Stimulated activated CD8-positive, alpha-beta memory T cell treated with anti-CD3 and anti-CD28 coated beads, Interleukin-15, amount 100 ng/mL, for 4 hours (primary cell): Measurements from ENCODE around the gene PYURF.

Experiments used
- DNase-seq, 2 donors: peaks; one replicate each; pipeline ENCODE4 v3.0.0-alpha.2; 2020; ENCODE audit warnings: low read depth in 2 of 2

PYURF gene

DNA sequence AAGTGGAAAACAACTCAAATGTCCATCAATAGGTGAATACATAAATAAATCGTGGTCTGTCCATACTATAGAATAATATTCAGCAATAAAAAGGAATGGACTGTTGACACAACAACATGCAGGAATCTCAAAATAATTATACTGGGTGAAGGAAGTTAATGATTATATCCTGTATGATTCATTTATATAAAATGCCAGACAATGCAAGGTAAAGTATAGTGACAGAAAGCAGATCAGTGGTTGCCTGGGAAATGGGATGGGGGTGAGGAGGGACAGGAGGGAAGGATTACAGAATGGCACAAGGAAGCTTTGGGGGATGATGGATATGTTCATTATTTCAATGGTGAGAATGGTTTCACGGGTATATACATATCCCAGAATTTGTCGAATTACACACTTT is 12.3 kb downstream of the PYURF start:
- no peak for DNase-seq

DNA sequence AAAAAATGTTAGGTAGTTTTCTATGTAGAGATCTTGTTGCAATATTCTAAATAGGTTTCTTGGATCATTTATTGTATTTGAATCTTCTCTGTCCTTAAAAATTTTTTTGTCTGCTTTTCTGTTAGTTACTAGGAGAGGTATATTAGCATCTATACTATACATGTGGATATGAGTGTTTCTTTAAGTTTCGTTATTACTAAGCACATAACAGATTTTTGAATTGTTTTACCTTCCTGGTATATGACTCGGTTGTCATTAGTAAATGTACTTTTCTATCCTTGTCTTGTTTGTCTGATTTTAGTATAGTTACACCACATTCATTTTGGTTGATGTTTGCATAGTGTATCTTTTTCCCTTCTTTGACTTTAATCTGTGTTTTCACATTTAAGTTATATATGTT is 20.2 kb downstream of the PYURF start:
- no peak for DNase-seq

- no peak for DNase-seq
These were observed 25.6 kb downstream of the PYURF start for GRCh38 chr4:88497859-88498409.

DNA sequence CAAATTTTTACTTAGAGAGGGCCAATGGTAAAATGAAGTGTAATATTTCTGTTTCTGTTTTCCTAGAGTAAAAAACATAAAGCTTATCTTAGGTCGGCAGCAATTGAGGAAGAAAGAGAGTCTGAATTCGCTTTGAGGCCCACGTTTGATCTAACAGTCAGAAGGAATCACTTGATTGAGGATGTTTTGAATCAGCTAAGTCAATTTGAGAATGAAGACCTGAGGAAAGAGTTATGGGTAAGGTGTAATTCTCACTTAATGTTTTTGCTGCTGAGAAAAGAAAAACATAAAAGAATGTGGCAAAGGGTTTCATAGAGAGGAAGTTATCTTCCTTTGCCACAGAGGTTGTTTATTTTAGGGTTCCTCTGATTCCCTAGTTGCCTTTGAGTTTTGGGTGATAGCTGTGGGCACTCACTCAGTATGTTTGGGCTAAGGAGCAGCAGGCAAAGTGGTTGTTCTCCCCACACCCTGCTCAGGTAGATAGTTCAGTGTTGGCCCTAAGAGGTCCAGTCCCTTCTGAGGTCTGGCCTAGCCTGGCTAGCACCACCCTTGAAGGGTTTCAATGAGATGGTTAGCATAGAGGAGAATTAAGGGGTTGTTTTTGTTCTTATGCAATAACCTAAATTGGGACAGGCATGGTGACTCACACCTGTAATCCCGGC is 34.3 kb downstream of the PYURF start:
- DNase-seq: no peak

DNA sequence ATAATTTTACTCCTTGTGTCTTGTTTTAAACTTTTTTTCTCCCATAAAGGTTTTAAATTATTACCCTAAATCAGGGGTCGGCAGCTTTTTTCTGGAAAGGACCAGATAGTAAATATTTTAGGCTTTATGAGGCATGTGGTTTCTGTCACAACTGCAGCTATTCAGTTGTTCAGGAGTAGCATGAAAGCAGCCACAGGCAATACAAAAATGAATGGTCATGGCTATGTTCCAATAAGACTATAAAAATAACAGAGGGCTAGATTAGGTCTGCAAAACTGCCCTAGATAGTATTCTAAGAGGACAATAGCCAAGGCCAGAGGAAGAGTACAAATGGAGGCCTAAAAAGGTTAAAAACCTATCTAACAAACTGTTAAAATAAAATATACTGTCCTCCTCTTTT is 42.0 kb downstream of the PYURF start:
- no peak for DNase-seq

DNA sequence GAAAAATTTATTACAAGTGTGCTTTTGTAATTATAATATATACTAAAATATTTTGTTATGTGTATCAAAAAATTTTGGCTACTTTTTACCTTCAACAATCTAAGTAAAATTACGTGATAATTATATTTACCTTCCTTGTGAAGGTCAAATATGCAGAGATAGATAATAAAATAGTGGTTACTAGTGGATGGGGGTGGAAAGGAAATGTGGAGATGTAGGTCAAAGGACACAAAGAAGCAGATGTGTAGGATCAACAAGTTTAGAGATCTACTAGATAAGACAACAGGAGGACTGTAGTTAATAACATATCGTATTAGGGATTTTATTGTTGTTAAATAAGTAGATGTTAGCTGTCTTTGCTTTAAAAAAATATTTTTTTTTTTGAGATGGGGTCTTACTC is 45.3 kb downstream of the PYURF start:
- DNase-seq: no peak

- DNase-seq: no peak
These were observed 46.2 kb downstream of the PYURF start for GRCh38 chr4:88477229-88477860.
